ENCODE data around the gene ZNRF3.
A peak's percentile ranks its signal among the peaks of the same experiment; 100 is the strongest.
"Not testable (repeated sequence)": the region's sequence is repeated elsewhere in the genome, so short reads cannot be mapped to it uniquely, and the experiment has no call there.

ZNRF3 gene

GRCh38 chr22:29031227-29032011 is 148.0 kb downstream of the ZNRF3 start:
- Histone ChIP-seq H3K9ac (ENCODE audit: insufficient read length, low read depth) (peak overlapping the region; percentile 71), H3K36me3 (ENCODE audit: insufficient read depth, insufficient read length, low read length) (peaks cover 6% of the 10 kb centered on the region), H3K4me3 (ENCODE audit: insufficient read length, low read depth) (no peak overlapping the region), H3K27me3 (ENCODE audit: insufficient read depth, insufficient read length) (no peaks in the 10 kb centered on the region), H3K9me3 (ENCODE audit: insufficient read depth, low read length) (no peaks in the 10 kb centered on the region), H3K4me1 (ENCODE audit: insufficient read depth, insufficient read length) (peaks cover 9% of the 10 kb centered on the region)
- DNase-seq (ENCODE audit: low read depth, low spot score): peak; percentile 52
- TF ChIP-seq ZNF274 (IDR thresholded peaks at IDR 0.05; ENCODE audit: low read depth, low read length): no peak
- no peak for TF ChIP-seq YY1 (IDR thresholded peaks at IDR 0.05; ENCODE audit: insufficient read depth, insufficient read length)

- Histone ChIP-seq H3K4me3 (ENCODE audit: insufficient read length, low read depth) (no peak overlapping the region), H3K36me3 (ENCODE audit: insufficient read depth, insufficient read length, low read length) (no peaks in the 10 kb centered on the region), H3K4me1 (ENCODE audit: insufficient read depth, insufficient read length) (peaks cover 9% of the 10 kb centered on the region), H3K9ac (ENCODE audit: insufficient read length, low read depth) (peak overlapping the region; percentile 71), H3K9me3 (ENCODE audit: insufficient read depth, low read length) (no peaks in the 10 kb centered on the region), H3K27me3 (ENCODE audit: insufficient read depth, insufficient read length) (no peaks in the 10 kb centered on the region)
- DNase-seq (ENCODE audit: low read depth, low spot score): no peak
- TF ChIP-seq YY1 (IDR thresholded peaks at IDR 0.05; ENCODE audit: insufficient read depth, insufficient read length) (no peak), SUZ12 (IDR thresholded peaks at IDR 0.05; ENCODE audit: extremely low read depth, insufficient read depth, insufficient read length) (no peak), ZNF274 (IDR thresholded peaks at IDR 0.05; ENCODE audit: low read depth, low read length) (no peak)
Measured at GRCh38 chr22:29032014-29032475, 148.7 kb downstream of the ZNRF3 start.

- peaks cover 9% of the 10 kb centered on the region for H3K4me1 ChIP-seq (ENCODE audit: insufficient read depth, insufficient read length)
- no peak overlapping the region for H3K4me3 ChIP-seq (ENCODE audit: insufficient read length, low read depth)
- H3K36me3 ChIP-seq (ENCODE audit: insufficient read depth, insufficient read length, low read length): no peaks in the 10 kb centered on the region
- TF ChIP-seq YY1 (IDR thresholded peaks at IDR 0.05; ENCODE audit: insufficient read depth, insufficient read length) (no peak), ZNF274 (IDR thresholded peaks at IDR 0.05; ENCODE audit: low read depth, low read length) (no peak), SUZ12 (IDR thresholded peaks at IDR 0.05; ENCODE audit: extremely low read depth, insufficient read depth, insufficient read length) (no peak)
- H3K9ac ChIP-seq (ENCODE audit: insufficient read length, low read depth): no peak overlapping the region
- no peak for DNase-seq (ENCODE audit: low read depth, low spot score)
- H3K9me3 ChIP-seq (ENCODE audit: insufficient read depth, low read length): no peaks in the 10 kb centered on the region
- no peaks in the 10 kb centered on the region for H3K27me3 ChIP-seq (ENCODE audit: insufficient read depth, insufficient read length)
Measured at GRCh38 chr22:29032584-29032983, 149.2 kb downstream of the ZNRF3 start.

GRCh38 chr22:29037340-29037932 is 154.1 kb downstream of the ZNRF3 start:
- Histone ChIP-seq H3K4me3 (ENCODE audit: insufficient read length, low read depth) (no peak overlapping the region), H3K4me1 (ENCODE audit: insufficient read depth, insufficient read length) (peaks cover 3% of the 10 kb centered on the region), H3K27me3 (ENCODE audit: insufficient read depth, insufficient read length) (no peaks in the 10 kb centered on the region), H3K9me3 (ENCODE audit: insufficient read depth, low read length) (no peaks in the 10 kb centered on the region), H3K36me3 (ENCODE audit: insufficient read depth, insufficient read length, low read length) (no peaks in the 10 kb centered on the region), H3K9ac (ENCODE audit: insufficient read length, low read depth) (no peak overlapping the region)
- DNase-seq (ENCODE audit: low read depth, low spot score): no peak
- TF ChIP-seq SUZ12 (IDR thresholded peaks at IDR 0.05; ENCODE audit: extremely low read depth, insufficient read depth, insufficient read length): no peak
- TF ChIP-seq ZNF274 (IDR thresholded peaks at IDR 0.05; ENCODE audit: low read depth, low read length): no peak
- no peak for TF ChIP-seq YY1 (IDR thresholded peaks at IDR 0.05; ENCODE audit: insufficient read depth, insufficient read length)

- peaks cover 11% of the 10 kb centered on the region for H3K36me3 ChIP-seq (ENCODE audit: insufficient read depth, insufficient read length, low read length)
- H3K9ac ChIP-seq (ENCODE audit: insufficient read length, low read depth): no peak overlapping the region
- no peaks in the 10 kb centered on the region for H3K4me1 ChIP-seq (ENCODE audit: insufficient read depth, insufficient read length)
- no peaks in the 10 kb centered on the region for H3K9me3 ChIP-seq (ENCODE audit: insufficient read depth, low read length)
- TF ChIP-seq SUZ12 (IDR thresholded peaks at IDR 0.05; ENCODE audit: extremely low read depth, insufficient read depth, insufficient read length) (no peak), ZNF274 (IDR thresholded peaks at IDR 0.05; ENCODE audit: low read depth, low read length) (no peak), YY1 (IDR thresholded peaks at IDR 0.05; ENCODE audit: insufficient read depth, insufficient read length) (no peak)
- no peaks in the 10 kb centered on the region for H3K27me3 ChIP-seq (ENCODE audit: insufficient read depth, insufficient read length)
- H3K4me3 ChIP-seq (ENCODE audit: insufficient read length, low read depth): no peak overlapping the region
- DNase-seq (ENCODE audit: low read depth, low spot score): no peak
Measured at GRCh38 chr22:29039148-29039547, 155.8 kb downstream of the ZNRF3 start.

- not testable (repeated sequence) for H3K9ac ChIP-seq (ENCODE audit: insufficient read length, low read depth); DNase-seq (ENCODE audit: low read depth, low spot score); H3K27me3 ChIP-seq (ENCODE audit: insufficient read depth, insufficient read length); H3K4me1 ChIP-seq (ENCODE audit: insufficient read depth, insufficient read length); H3K9me3 ChIP-seq (ENCODE audit: insufficient read depth, low read length); H3K4me3 ChIP-seq (ENCODE audit: insufficient read length, low read depth)
- peaks cover 17% of the 10 kb centered on the region for H3K36me3 ChIP-seq (ENCODE audit: insufficient read depth, insufficient read length, low read length)
Measured at GRCh38 chr22:29039684-29040083, 156.3 kb downstream of the ZNRF3 start.

- TF ChIP-seq YY1 (IDR thresholded peaks at IDR 0.05; ENCODE audit: insufficient read depth, insufficient read length) (no peak), ZNF274 (IDR thresholded peaks at IDR 0.05; ENCODE audit: low read depth, low read length) (no peak), SUZ12 (IDR thresholded peaks at IDR 0.05; ENCODE audit: extremely low read depth, insufficient read depth, insufficient read length) (no peak)
- H3K4me1 ChIP-seq (ENCODE audit: insufficient read depth, insufficient read length): no peaks in the 10 kb centered on the region
- peak overlapping the region; percentile 28 for H3K9ac ChIP-seq (ENCODE audit: insufficient read length, low read depth)
- H3K36me3 ChIP-seq (ENCODE audit: insufficient read depth, insufficient read length, low read length): peaks cover 18% of the 10 kb centered on the region
- H3K9me3 ChIP-seq (ENCODE audit: insufficient read depth, low read length): no peaks in the 10 kb centered on the region
- H3K4me3 ChIP-seq (ENCODE audit: insufficient read length, low read depth): no peak overlapping the region
- DNase-seq (ENCODE audit: low read depth, low spot score): peak; percentile 57
- no peaks in the 10 kb centered on the region for H3K27me3 ChIP-seq (ENCODE audit: insufficient read depth, insufficient read length)
Measured at GRCh38 chr22:29040385-29041275, 157.3 kb downstream of the ZNRF3 start.

All from NT2/D1 (cell line).